Aorta (tissue), 5 donors: ENCODE data around the gene PTGIR. TPM values are rescaled to one million over a fixed set of nuclear protein-coding genes. Genes with fewer than 3 reads are reported as not detected.

Source experiments
- ATAC-seq: fragments of 200-7000 bp; cut with Tn5 transposase; one replicate; pipeline ENCODE4 v1.9.1; 2022; ENCODE audit warnings: moderate library complexity; ENCODE audit not compliant: low FRiP score
- DNase-seq, 2 donors: peaks; one replicate each; pipeline ENCODE4 v3.0.0-alpha.2; 2020
- H3K27ac ChIP-seq, 2 donors: one replicate each; pipeline ENCODE4 v1.5.1; 2013; ENCODE audit warnings: low read length in 2 of 2, mild to moderate bottlenecking in 2 of 2, moderate library complexity in 2 of 2, control low read depth in 1 of 2, inconsistent platforms in 1 of 2, low read depth in 1 of 2
- H3K27me3 ChIP-seq, 2 donors: one replicate each; pipeline ENCODE4 v1.6.1; 2013; ENCODE audit warnings: control low read depth in 1 of 2, low read length in 1 of 2, mild to moderate bottlenecking in 1 of 2, moderate library complexity in 1 of 2; ENCODE audit not compliant: insufficient read depth in 2 of 2, control insufficient read depth in 1 of 2
- H3K36me3 ChIP-seq, 2 donors: one replicate each; pipeline ENCODE4 v1.6.1; 2013; ENCODE audit warnings: control low read depth in 1 of 2, low read length in 1 of 2, mild to moderate bottlenecking in 1 of 2; ENCODE audit not compliant: insufficient read depth in 2 of 2, control insufficient read depth in 1 of 2
- H3K4me1 ChIP-seq, 2 donors: one replicate each; pipeline ENCODE4 v1.6.1; 2013; ENCODE audit warnings: low read length in 2 of 2, control low read depth in 1 of 2, mild to moderate bottlenecking in 1 of 2, moderate library complexity in 1 of 2; ENCODE audit not compliant: insufficient read depth in 2 of 2, control insufficient read depth in 1 of 2
- H3K4me3 ChIP-seq, 2 donors: one replicate each; pipeline ENCODE4 v1.5.1; 2013; ENCODE audit warnings: low read length in 2 of 2, control low read depth in 1 of 2, mild to moderate bottlenecking in 1 of 2
- H3K9me3 ChIP-seq: one replicate; pipeline ENCODE4 v1.6.1; 2013; ENCODE audit warnings: mild to moderate bottlenecking, low read length; ENCODE audit not compliant: control insufficient read depth
- WGBS, 2 donors: extraction: QIAGEN DNeasy Blood & Tissue Kit; methylation state at CpG; one replicate each; pipeline ENCODE4 v1.1.7; 2013; 5-methylcytosine and 5-hydroxymethylcytosine counted together
- intact Hi-C, 2 donors: fragments of 100-400 bp; cut with DNase I; formaldehyde crosslinking; loops; one replicate each; pipeline versions ENCODE4 v1.14.2 to v1.15.0; 2022
- long read RNA-seq, 2 donors: library from polyadenylated mRNA; unstranded; transcript quantifications; one replicate each; pipeline ENCODE4 v2.0.0, GENCODE V29; 2020 to 2021
- polyA plus RNA-seq, 2 donors: library from polyadenylated mRNA; stranded (reverse); fragments of 200-250 nt; gene quantifications; one replicate each; pipeline ENCODE4 v1.2.3, GENCODE V29; 2013
- total RNA-seq, 2 donors: library from RNA; stranded (reverse); fragmentation: NEBNext Ultra II Directional; extraction: Animal tissue kit (Norgen Biotek cat#: 25700); gene quantifications; one replicate each; pipeline ENCODE4 v1.2.1, GENCODE V29; 2021
- donor health status: healthy with polysubstance abuse.
- donor health status: Bipolar disorder and iron deficiency.
- donor health status: DM: no; HTN: no; CAD: no.
- donor health status: DM: no; HTN: no; CAD: no.
- donor health status: DM: yes; HTN: yes; CAD: no.

Gene PTGIR, protein sequence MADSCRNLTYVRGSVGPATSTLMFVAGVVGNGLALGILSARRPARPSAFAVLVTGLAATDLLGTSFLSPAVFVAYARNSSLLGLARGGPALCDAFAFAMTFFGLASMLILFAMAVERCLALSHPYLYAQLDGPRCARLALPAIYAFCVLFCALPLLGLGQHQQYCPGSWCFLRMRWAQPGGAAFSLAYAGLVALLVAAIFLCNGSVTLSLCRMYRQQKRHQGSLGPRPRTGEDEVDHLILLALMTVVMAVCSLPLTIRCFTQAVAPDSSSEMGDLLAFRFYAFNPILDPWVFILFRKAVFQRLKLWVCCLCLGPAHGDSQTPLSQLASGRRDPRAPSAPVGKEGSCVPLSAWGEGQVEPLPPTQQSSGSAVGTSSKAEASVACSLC
- total RNA-seq: 10 to 100 TPM; 70.4 to 70.8 TPM
- polyA plus RNA-seq: 100 to 1,000 TPM in 1 of 2 donors, 10 to 100 TPM in 1; 17.3 to 119 TPM
- long read RNA-seq, donor 1, transcript PTGIR-203 (1 exons, 2,026 nt): minor isoform, 10 of 245 reads
- long read RNA-seq, donor 1, transcript PTGIR-201 (3 exons, 2,107 nt): major isoform, 123 of 245 reads
- long read RNA-seq, donor 1, partial matches to known transcripts: 63 of 245 reads
- long read RNA-seq, donor 1, other reads (novel, unspliced or antisense): 46 of 245 reads
- long read RNA-seq, donor 2, transcript PTGIR-201 (3 exons, 2,107 nt): major isoform, 23 of 58 reads
- long read RNA-seq, donor 2, transcript PTGIR-203 (1 exons, 2,026 nt): minor isoform, 9 of 58 reads
- long read RNA-seq, donor 2, partial matches to known transcripts: 13 of 58 reads
- long read RNA-seq, donor 2, other reads (novel, unspliced or antisense): 13 of 58 reads

DNA sequence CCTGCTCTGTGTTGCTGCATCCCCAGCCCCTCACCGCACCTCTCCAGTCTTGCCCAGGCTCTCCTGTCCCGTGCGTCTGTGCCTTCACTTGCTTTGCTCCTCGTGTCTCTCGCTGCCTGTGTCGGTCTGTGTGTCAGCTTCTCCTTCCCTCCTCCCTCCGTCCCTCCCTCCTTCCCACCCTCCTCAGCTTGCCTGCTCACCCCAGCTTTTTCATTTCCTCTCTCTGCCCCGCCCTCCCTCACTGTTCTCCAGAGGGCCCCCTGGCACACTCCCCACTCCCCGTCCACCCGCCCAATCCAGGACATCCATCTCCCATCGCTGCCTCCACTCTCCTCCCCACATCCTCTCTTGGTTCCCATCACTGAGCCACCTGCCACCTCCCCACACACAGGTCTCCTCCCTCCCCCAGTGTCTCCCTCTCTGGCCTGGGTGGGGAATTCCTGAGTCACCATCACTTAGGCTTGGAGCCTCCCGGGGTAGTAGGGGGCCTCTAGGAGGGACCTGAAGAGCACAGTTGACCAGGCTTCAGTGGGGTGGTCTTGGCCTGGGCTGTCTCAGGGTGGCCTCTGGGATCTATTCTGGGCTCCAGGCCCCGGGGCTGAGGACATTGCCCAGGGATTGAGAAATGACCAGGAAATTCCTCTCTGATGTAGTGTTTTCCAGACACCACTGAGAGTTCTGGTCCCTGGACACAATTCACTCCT is at the start of gene PTGIR:
TSS of gene PTGIR (minus strand) at position 132 of the 704 bp plus-strand sequence. CDS start 864 bp downstream, outside the sequence.
- intact Hi-C loops: no loop called here
- ATAC-seq (peak; percentile 79), DNase-seq (peak; percentile 93)
- WGBS, 2 donors: 1 to 2% methylated on average over 13 of the region's 13 CpGs
- Histone ChIP-seq H3K9me3 (no peaks in the 10 kb centered on the region), H3K27ac (peak within 1 kb of the TSS; percentile 62 to 98), H3K27me3 (no peaks in the 10 kb centered on the region), H3K4me3 (peak within 1 kb of the TSS; percentile 24 to 37), H3K4me1 (no peaks in the 10 kb centered on the region), H3K36me3 (no peaks in the 10 kb centered on the region)

- Histone ChIP-seq H3K36me3 (peaks cover 0 to 5% of the 10 kb centered on the region in 2 donors), H3K9me3 (no peaks in the 10 kb centered on the region), H3K27ac (no peak overlapping the region), H3K4me1 (no peaks in the 10 kb centered on the region), H3K27me3 (no peaks in the 10 kb centered on the region), H3K4me3 (no peak overlapping the region)
- DNase-seq: no peak
- no peak for ATAC-seq
- intact Hi-C loops: no loop called here
These were observed 45.9 kb upstream of the PTGIR start for GRCh38 chr19:46670813-46671212.

DNA sequence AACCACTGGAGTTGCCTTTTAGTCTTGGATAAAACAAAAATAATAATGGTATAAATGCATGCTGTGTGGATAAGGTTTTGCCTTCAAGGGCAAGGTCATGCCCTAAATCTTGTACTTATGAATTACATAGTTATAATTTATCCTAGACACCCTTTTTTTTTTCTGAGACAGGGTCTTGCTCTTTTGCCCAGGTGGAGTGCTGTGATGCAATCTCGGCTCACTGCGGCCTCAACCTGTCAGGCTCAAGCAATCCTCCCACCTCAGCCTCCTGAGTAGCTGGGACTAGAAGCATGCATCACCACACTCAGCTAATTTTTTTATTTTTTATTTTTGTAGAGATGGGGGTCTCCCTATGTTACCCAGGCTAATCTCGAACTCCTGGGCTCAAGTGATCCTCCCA is 43.8 kb upstream of the PTGIR start:
- intact Hi-C loops: no loop called here
- H3K36me3 ChIP-seq: no peaks in the 10 kb centered on the region
- WGBS, 2 donors: 90 to 94% methylated on average over 3 of the region's 3 CpGs
- no peaks in the 10 kb centered on the region for H3K9me3 ChIP-seq
- no peaks in the 10 kb centered on the region for H3K4me1 ChIP-seq
- ATAC-seq: no peak
- H3K27me3 ChIP-seq: no peaks in the 10 kb centered on the region
- no peak overlapping the region for H3K27ac ChIP-seq
- H3K4me3 ChIP-seq: no peak overlapping the region
- no peak for DNase-seq

DNA sequence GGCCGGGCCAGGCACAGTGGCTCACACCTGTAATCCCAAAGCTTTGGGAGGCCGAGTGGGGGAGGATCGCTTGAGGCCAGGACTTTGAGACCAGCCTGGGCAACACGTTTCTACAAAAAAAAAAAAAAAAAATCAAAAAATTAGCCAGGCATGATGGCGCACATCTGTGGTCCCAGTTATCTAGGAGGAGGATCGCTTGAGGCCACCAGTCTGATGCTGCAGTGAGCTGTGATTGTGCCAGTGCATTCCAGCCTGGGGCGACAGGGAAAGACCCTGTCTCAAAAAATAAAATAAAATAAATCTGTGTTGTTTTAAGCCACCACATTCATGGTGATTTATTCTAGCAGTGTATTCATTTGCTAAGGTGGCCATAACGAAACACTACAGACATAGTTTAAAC is 40.2 kb upstream of the PTGIR start:
- DNase-seq (no peak), ATAC-seq (no peak)
- WGBS, 2 donors: 86 to 90% methylated on average over 8 of the region's 8 CpGs
- Histone ChIP-seq H3K27me3 (no peaks in the 10 kb centered on the region), H3K9me3 (no peaks in the 10 kb centered on the region), H3K36me3 (no peaks in the 10 kb centered on the region), H3K27ac (no peak overlapping the region), H3K4me3 (no peak overlapping the region), H3K4me1 (no peaks in the 10 kb centered on the region)
- intact Hi-C loops: no loop called here

GRCh38 chr19:46661735-46662592 is 37.1 kb upstream of the PTGIR start:
- peak overlapping the region in 1 of 2 donors; percentile 13 for H3K4me3 ChIP-seq
- DNase-seq (peak; percentile 91 to 94), ATAC-seq (peak; percentile 89)
- no peaks in the 10 kb centered on the region for H3K36me3 ChIP-seq
- H3K9me3 ChIP-seq: no peaks in the 10 kb centered on the region
- intact Hi-C loops: loop anchor here (1.0 to 2.0 kb wide), 2 partner anchors 48 to 51 kb away; no protein-coding TSS in a partner anchor
- no peaks in the 10 kb centered on the region for H3K27me3 ChIP-seq
- 5% methylated on average over 19 of the region's 19 CpGs for WGBS, 2 donors
- peak overlapping the region in 1 of 2 donors; percentile 61 for H3K27ac ChIP-seq
- no peaks in the 10 kb centered on the region for H3K4me1 ChIP-seq

DNA sequence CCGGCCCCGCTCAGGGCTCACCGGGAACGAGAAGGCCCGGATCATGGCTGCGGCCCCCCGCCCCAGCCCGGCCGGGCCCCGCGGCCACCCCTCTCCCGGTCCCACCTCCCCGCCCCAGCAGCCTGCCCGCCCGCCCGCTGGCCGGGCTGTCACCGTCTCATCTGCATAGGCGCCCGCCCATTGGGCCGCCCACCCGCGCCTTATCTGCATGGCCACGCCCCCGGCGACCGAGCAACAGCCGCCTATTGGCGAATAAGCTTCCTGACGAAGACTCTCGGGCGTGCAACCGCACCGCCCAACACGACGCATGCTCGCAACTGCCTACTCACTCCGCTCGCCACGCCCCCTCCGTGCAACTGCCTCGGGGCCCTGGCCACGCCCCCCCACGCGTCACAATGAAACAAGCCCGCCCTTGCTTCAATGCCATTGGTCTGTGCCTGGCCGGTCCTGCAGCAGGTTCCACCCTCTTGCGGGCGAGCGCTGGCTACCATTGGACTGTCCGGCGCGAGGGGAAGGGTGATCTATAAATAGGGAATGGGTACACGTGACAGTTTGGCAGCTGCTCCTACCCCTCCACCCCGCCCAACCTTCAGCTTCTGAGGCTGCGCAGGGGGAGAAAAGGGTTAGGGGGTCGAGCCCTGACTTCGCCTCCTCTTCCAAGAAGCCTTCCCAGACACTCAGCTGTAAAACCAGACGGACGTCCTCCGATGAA is 36.3 kb upstream of the PTGIR start, which contains the start of gene DACT3:
TSS of gene DACT3 (minus strand) at position 163 of the 712 bp plus-strand sequence. CDS start at position 45, 118 bp downstream.
- Histone ChIP-seq H3K4me1 (no peaks in the 10 kb centered on the region), H3K27me3 (no peaks in the 10 kb centered on the region), H3K27ac (peak within 1 kb of the TSS; percentile 34 to 93), H3K4me3 (peak within 1 kb of the TSS; percentile 51 to 75), H3K9me3 (no peaks in the 10 kb centered on the region), H3K36me3 (no peaks in the 10 kb centered on the region)
- ATAC-seq (peak; percentile 96), DNase-seq (peak; percentile 100)
- 0 to 1% methylated on average over 46 to 61 of the region's 61 CpGs for WGBS, 2 donors
- intact Hi-C loops: no loop called here

GRCh38 chr19:46660551-46661019 is 35.7 kb upstream of the PTGIR start:
- 0 to 1% methylated on average over 25 to 40 of the region's 40 CpGs for WGBS, 2 donors
- Histone ChIP-seq H3K27me3 (no peaks in the 10 kb centered on the region), H3K4me3 (peak overlapping the region; percentile 51 to 75), H3K36me3 (no peaks in the 10 kb centered on the region), H3K27ac (peak overlapping the region; percentile 34 to 93), H3K4me1 (no peaks in the 10 kb centered on the region), H3K9me3 (no peaks in the 10 kb centered on the region)
- intact Hi-C loops: no loop called here
- DNase-seq (peak; percentile 70 to 84), ATAC-seq (peak; percentile 1)
